ENCODE data around the gene EML6. TPM values are rescaled to one million over a fixed set of nuclear protein-coding genes. Genes with fewer than 3 reads are reported as not detected.

Gene EML6
- total RNA-seq, 1 donor from 2014 or later = 10.4 TPM

DNA sequence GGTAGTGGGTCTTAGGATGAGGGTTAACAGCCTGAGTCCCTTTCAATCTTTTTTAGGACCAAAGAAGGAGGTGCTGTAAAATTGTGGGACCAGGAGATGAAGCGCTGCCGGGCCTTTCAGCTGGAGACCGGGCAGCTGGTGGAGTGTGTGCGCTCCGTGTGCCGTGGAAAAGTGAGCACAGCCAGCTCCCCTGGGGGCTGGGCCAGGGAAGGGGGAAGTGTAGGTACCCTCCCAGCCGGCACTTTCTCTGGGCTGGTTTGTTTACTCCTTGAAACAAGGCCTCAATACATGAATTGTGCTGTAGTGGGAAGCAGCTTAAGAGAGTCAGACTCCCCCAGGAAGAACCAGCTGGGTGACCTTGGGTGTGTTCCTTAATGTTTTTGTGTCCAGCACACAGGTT is 236.7 kb downstream of the EML6 start:
- Histone ChIP-seq H3K4me3 (ENCODE audit: low read length in 3 of 3) (no peak overlapping the region), H3K27ac (ENCODE audit: low read depth, low read length) (no peak overlapping the region), H3K9me3 (ENCODE audit: control insufficient read depth in 3 of 3, low read length in 3 of 3) (no peaks in the 10 kb centered on the region), H3K4me1 (ENCODE audit: control insufficient read depth in 3 of 3, insufficient read depth in 3 of 3, low read length in 3 of 3) (peaks cover 6 to 14% (median 9%) of the 10 kb centered on the region in 3 donors), H3K9ac (ENCODE audit: low read depth in 1 of 3, low read length in 3 of 3) (no peak overlapping the region), H3K27me3 (ENCODE audit: control insufficient read depth in 3 of 3, insufficient read depth in 3 of 3, low read length in 3 of 3) (no peaks in the 10 kb centered on the region), H3K36me3 (ENCODE audit: control insufficient read depth in 3 of 3, insufficient read depth in 3 of 3, low read length in 3 of 3) (no peaks in the 10 kb centered on the region)

DNA sequence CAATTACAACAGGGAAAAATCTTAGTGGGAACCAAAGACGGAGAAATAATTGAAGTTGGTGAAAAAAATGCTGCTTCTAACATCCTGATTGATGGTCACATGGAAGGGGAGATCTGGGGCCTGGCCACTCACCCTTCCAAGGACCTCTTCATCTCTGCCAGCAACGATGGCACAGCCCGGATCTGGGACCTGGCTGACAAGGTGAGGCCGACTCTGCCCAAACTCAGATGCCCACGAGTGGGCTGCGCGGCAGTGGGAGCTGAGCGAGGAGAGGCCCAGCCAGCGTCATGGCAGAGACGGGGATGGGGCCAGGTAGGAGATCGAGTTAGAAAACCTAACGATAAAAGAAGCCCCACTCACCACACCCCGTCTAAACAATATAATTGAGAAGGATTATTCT is 239.0 kb downstream of the EML6 start:
- no peak overlapping the region for H3K9ac ChIP-seq (ENCODE audit: low read depth in 1 of 3, low read length in 3 of 3)
- no peaks in the 10 kb centered on the region for H3K27me3 ChIP-seq (ENCODE audit: control insufficient read depth in 3 of 3, insufficient read depth in 3 of 3, low read length in 3 of 3)
- H3K4me3 ChIP-seq (ENCODE audit: low read length in 3 of 3) = no peak overlapping the region
- H3K36me3 ChIP-seq (ENCODE audit: control insufficient read depth in 3 of 3, insufficient read depth in 3 of 3, low read length in 3 of 3) = peaks cover 0 to 3% (median 0%) of the 10 kb centered on the region in 3 donors
- H3K27ac ChIP-seq (ENCODE audit: low read depth, low read length) = no peak overlapping the region
- no peaks in the 10 kb centered on the region for H3K9me3 ChIP-seq (ENCODE audit: control insufficient read depth in 3 of 3, low read length in 3 of 3)
- peaks cover 14 to 25% (median 24%) of the 10 kb centered on the region in 3 donors for H3K4me1 ChIP-seq (ENCODE audit: control insufficient read depth in 3 of 3, insufficient read depth in 3 of 3, low read length in 3 of 3)

GRCh38 chr2:54962935-54963440 is 239.5 kb downstream of the EML6 start:
- Histone ChIP-seq H3K27ac (ENCODE audit: low read depth, low read length) (no peak overlapping the region), H3K4me3 (ENCODE audit: low read length in 3 of 3) (no peak overlapping the region), H3K4me1 (ENCODE audit: control insufficient read depth in 3 of 3, insufficient read depth in 3 of 3, low read length in 3 of 3) (peaks cover 19 to 30% (median 28%) of the 10 kb centered on the region in 3 donors), H3K36me3 (ENCODE audit: control insufficient read depth in 3 of 3, insufficient read depth in 3 of 3, low read length in 3 of 3) (peaks cover 0 to 3% (median 0%) of the 10 kb centered on the region in 3 donors), H3K9me3 (ENCODE audit: control insufficient read depth in 3 of 3, low read length in 3 of 3) (no peaks in the 10 kb centered on the region), H3K27me3 (ENCODE audit: control insufficient read depth in 3 of 3, insufficient read depth in 3 of 3, low read length in 3 of 3) (no peaks in the 10 kb centered on the region), H3K9ac (ENCODE audit: low read depth in 1 of 3, low read length in 3 of 3) (no peak overlapping the region)

DNA sequence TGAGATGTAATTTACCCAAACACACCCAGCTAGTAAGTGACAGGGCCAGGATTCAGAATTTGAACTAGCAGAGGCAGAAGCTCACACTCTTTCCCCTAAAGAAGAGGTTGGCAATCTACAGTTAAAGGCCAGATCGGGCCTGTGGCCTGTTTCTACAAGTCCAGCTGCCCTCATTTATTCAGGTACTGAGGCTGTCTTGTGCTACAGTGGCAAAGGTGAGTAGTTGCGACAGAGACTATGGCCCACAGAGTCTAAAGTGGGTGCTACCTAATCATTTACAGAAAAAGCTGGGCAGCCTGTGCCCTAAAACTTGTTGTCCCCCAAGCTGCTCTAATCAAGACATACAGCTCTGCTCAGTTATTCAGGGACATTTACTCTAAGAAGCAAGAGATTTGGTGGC is 240.0 kb downstream of the EML6 start:
- Histone ChIP-seq H3K9ac (ENCODE audit: low read depth in 1 of 3, low read length in 3 of 3) (no peak overlapping the region), H3K9me3 (ENCODE audit: control insufficient read depth in 3 of 3, low read length in 3 of 3) (no peaks in the 10 kb centered on the region), H3K27me3 (ENCODE audit: control insufficient read depth in 3 of 3, insufficient read depth in 3 of 3, low read length in 3 of 3) (no peaks in the 10 kb centered on the region), H3K4me1 (ENCODE audit: control insufficient read depth in 3 of 3, insufficient read depth in 3 of 3, low read length in 3 of 3) (peaks cover 24 to 34% (median 33%) of the 10 kb centered on the region in 3 donors), H3K4me3 (ENCODE audit: low read length in 3 of 3) (no peak overlapping the region), H3K27ac (ENCODE audit: low read depth, low read length) (no peak overlapping the region), H3K36me3 (ENCODE audit: control insufficient read depth in 3 of 3, insufficient read depth in 3 of 3, low read length in 3 of 3) (peaks cover 0 to 3% (median 0%) of the 10 kb centered on the region in 3 donors)

DNA sequence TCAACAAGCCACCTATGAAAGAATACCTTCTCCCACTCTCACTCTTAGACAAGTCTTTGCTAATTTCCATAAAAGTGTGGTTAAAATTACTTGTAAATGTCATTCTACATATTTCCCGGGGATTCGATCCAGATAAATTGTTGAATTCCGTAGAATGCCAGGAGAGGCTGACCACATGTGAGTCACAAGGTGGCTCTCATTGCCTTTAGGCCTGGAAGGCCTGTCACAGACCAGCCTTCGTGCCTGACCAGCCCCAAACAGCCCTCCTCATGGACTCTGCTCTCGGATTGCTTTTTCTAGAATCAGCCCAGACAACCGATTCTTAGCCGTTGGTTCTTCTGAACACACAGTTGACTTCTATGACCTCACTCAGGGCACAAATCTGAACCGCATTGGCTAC is 240.8 kb downstream of the EML6 start:
- Histone ChIP-seq H3K9me3 (ENCODE audit: control insufficient read depth in 3 of 3, low read length in 3 of 3) (no peaks in the 10 kb centered on the region), H3K27me3 (ENCODE audit: control insufficient read depth in 3 of 3, insufficient read depth in 3 of 3, low read length in 3 of 3) (no peaks in the 10 kb centered on the region), H3K4me1 (ENCODE audit: control insufficient read depth in 3 of 3, insufficient read depth in 3 of 3, low read length in 3 of 3) (peaks cover 32 to 42% (median 41%) of the 10 kb centered on the region in 3 donors), H3K9ac (ENCODE audit: low read depth in 1 of 3, low read length in 3 of 3) (no peak overlapping the region), H3K4me3 (ENCODE audit: low read length in 3 of 3) (no peak overlapping the region), H3K36me3 (ENCODE audit: control insufficient read depth in 3 of 3, insufficient read depth in 3 of 3, low read length in 3 of 3) (peaks cover 0 to 3% (median 0%) of the 10 kb centered on the region in 3 donors), H3K27ac (ENCODE audit: low read depth, low read length) (no peak overlapping the region)

- Histone ChIP-seq H3K4me1 (ENCODE audit: control insufficient read depth in 3 of 3, insufficient read depth in 3 of 3, low read length in 3 of 3) (peaks cover 37 to 48% (median 47%) of the 10 kb centered on the region in 3 donors), H3K36me3 (ENCODE audit: control insufficient read depth in 3 of 3, insufficient read depth in 3 of 3, low read length in 3 of 3) (peaks cover 0 to 3% (median 3%) of the 10 kb centered on the region in 3 donors), H3K9me3 (ENCODE audit: control insufficient read depth in 3 of 3, low read length in 3 of 3) (no peaks in the 10 kb centered on the region), H3K27ac (ENCODE audit: low read depth, low read length) (no peak overlapping the region), H3K27me3 (ENCODE audit: control insufficient read depth in 3 of 3, insufficient read depth in 3 of 3, low read length in 3 of 3) (no peaks in the 10 kb centered on the region), H3K4me3 (ENCODE audit: low read length in 3 of 3) (no peak overlapping the region), H3K9ac (ENCODE audit: low read depth in 1 of 3, low read length in 3 of 3) (no peak overlapping the region)
Observed at GRCh38 chr2:54964816-54965215, 241.4 kb downstream of the EML6 start.

- H3K9ac ChIP-seq (ENCODE audit: low read depth in 1 of 3, low read length in 3 of 3) = no peak overlapping the region
- no peaks in the 10 kb centered on the region for H3K27me3 ChIP-seq (ENCODE audit: control insufficient read depth in 3 of 3, insufficient read depth in 3 of 3, low read length in 3 of 3)
- peaks cover 42 to 53% (median 50%) of the 10 kb centered on the region in 3 donors for H3K4me1 ChIP-seq (ENCODE audit: control insufficient read depth in 3 of 3, insufficient read depth in 3 of 3, low read length in 3 of 3)
- no peak overlapping the region for H3K27ac ChIP-seq (ENCODE audit: low read depth, low read length)
- peaks cover 0 to 7% (median 3%) of the 10 kb centered on the region in 3 donors for H3K36me3 ChIP-seq (ENCODE audit: control insufficient read depth in 3 of 3, insufficient read depth in 3 of 3, low read length in 3 of 3)
- H3K4me3 ChIP-seq (ENCODE audit: low read length in 3 of 3) = no peak overlapping the region
- no peaks in the 10 kb centered on the region for H3K9me3 ChIP-seq (ENCODE audit: control insufficient read depth in 3 of 3, low read length in 3 of 3)
Observed at GRCh38 chr2:54965425-54965824, 242.0 kb downstream of the EML6 start.

DNA sequence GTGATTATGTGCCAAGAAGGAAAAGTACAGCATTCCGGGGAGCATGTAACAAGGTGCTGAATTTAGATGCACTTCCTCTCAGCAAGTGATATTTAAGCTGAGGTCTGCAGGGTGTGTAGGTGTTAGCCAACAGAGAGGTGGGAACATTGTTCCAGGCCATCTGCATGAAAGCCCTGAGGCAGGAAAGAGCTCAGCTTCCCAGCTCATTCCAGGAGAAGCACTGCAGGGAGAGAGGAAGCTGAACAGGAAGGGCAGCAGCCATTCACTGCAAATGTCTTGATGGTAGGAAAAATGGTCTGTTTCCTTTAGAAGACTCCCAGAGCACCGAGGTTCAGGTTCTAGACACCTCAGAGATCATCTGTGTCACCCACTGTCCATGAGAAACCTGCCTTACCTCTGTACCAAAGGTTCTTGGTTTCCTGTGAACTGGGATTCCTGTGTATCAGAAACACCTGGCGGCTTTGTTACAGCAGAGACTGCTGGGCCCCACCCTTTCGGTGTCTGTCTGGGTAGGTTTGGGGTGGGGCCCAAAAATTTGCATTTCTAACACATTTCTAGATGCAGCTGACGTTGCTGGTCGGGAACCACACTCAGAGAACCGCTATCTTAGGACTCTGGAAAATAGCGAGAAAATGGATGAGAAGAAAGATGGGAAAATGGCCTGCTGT is 242.8 kb downstream of the EML6 start:
- Histone ChIP-seq H3K4me3 (ENCODE audit: low read length in 3 of 3) (peak overlapping the region in 1 of 3 donors; percentile 1), H3K9me3 (ENCODE audit: control insufficient read depth in 3 of 3, low read length in 3 of 3) (no peaks in the 10 kb centered on the region), H3K27ac (ENCODE audit: low read depth, low read length) (no peak overlapping the region), H3K9ac (ENCODE audit: low read depth in 1 of 3, low read length in 3 of 3) (no peak overlapping the region), H3K27me3 (ENCODE audit: control insufficient read depth in 3 of 3, insufficient read depth in 3 of 3, low read length in 3 of 3) (no peaks in the 10 kb centered on the region), H3K4me1 (ENCODE audit: control insufficient read depth in 3 of 3, insufficient read depth in 3 of 3, low read length in 3 of 3) (peaks cover 42 to 62% (median 59%) of the 10 kb centered on the region in 3 donors), H3K36me3 (ENCODE audit: control insufficient read depth in 3 of 3, insufficient read depth in 3 of 3, low read length in 3 of 3) (peaks cover 0 to 14% (median 8%) of the 10 kb centered on the region in 3 donors)

- Histone ChIP-seq H3K27ac (ENCODE audit: low read depth, low read length) (no peak overlapping the region), H3K9me3 (ENCODE audit: control insufficient read depth in 3 of 3, low read length in 3 of 3) (no peaks in the 10 kb centered on the region), H3K4me1 (ENCODE audit: control insufficient read depth in 3 of 3, insufficient read depth in 3 of 3, low read length in 3 of 3) (peaks cover 42 to 66% (median 62%) of the 10 kb centered on the region in 3 donors), H3K36me3 (ENCODE audit: control insufficient read depth in 3 of 3, insufficient read depth in 3 of 3, low read length in 3 of 3) (peaks cover 4 to 15% (median 8%) of the 10 kb centered on the region in 3 donors), H3K27me3 (ENCODE audit: control insufficient read depth in 3 of 3, insufficient read depth in 3 of 3, low read length in 3 of 3) (no peaks in the 10 kb centered on the region), H3K4me3 (ENCODE audit: low read length in 3 of 3) (no peak overlapping the region), H3K9ac (ENCODE audit: low read depth in 1 of 3, low read length in 3 of 3) (no peak overlapping the region)
Observed at GRCh38 chr2:54966837-54967236, 243.4 kb downstream of the EML6 start.

DNA sequence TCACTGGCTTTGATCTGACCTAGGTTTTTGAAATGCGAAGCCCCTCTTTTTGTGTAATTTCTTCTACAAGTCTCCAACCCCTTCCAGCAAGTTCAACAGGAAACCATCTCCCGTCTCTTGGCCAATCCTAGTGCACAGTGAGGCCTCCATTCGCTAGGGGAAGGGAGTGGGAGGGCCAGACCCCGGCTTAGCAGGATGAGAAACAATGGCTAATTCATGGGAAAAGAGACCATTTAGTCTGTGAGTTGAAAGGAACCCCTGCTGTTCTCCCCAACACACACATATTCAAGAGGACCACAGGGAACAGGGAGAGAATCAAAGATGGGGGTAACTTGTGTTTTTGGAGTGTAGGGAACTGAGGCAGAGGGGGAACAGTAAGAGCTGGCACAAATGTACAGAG is 243.8 kb downstream of the EML6 start:
- Histone ChIP-seq H3K9ac (ENCODE audit: low read depth in 1 of 3, low read length in 3 of 3) (no peak overlapping the region), H3K27ac (ENCODE audit: low read depth, low read length) (peak overlapping the region; percentile 88), H3K4me3 (ENCODE audit: low read length in 3 of 3) (no peak overlapping the region)

More for the DNA sequence above, 243.8 kb downstream of the EML6 start:
- Histone ChIP-seq H3K4me1 (ENCODE audit: control insufficient read depth in 3 of 3, insufficient read depth in 3 of 3, low read length in 3 of 3) (peaks cover 42 to 68% (median 66%) of the 10 kb centered on the region in 3 donors), H3K27me3 (ENCODE audit: control insufficient read depth in 3 of 3, insufficient read depth in 3 of 3, low read length in 3 of 3) (no peaks in the 10 kb centered on the region), H3K36me3 (ENCODE audit: control insufficient read depth in 3 of 3, insufficient read depth in 3 of 3, low read length in 3 of 3) (peaks cover 8 to 15% (median 9%) of the 10 kb centered on the region in 3 donors), H3K9me3 (ENCODE audit: control insufficient read depth in 3 of 3, low read length in 3 of 3) (no peaks in the 10 kb centered on the region)
